ENCODE measurements around the gene SLC7A1.

GRCh38 chr13:29540334-29540733 is 55.2 kb downstream of the SLC7A1 start:
- TF ChIP-seq CTCF (IDR thresholded peaks at IDR 0.05) (no peak), POLR2A (IDR thresholded peaks at IDR 0.05) (no peak), EP300 (IDR thresholded peaks at IDR 0.05) (no peak), POLR2AphosphoS5 (IDR thresholded peaks at IDR 0.05) (no peak)

Data from suprapubic skin (tissue), 4 donors.